Measurements from ENCODE around the gene AXDND1.
"Not testable (repeated sequence)": the region's sequence is repeated elsewhere in the genome, so short reads cannot be mapped to it uniquely, and the experiment has no call there.

AXDND1 gene

DNA sequence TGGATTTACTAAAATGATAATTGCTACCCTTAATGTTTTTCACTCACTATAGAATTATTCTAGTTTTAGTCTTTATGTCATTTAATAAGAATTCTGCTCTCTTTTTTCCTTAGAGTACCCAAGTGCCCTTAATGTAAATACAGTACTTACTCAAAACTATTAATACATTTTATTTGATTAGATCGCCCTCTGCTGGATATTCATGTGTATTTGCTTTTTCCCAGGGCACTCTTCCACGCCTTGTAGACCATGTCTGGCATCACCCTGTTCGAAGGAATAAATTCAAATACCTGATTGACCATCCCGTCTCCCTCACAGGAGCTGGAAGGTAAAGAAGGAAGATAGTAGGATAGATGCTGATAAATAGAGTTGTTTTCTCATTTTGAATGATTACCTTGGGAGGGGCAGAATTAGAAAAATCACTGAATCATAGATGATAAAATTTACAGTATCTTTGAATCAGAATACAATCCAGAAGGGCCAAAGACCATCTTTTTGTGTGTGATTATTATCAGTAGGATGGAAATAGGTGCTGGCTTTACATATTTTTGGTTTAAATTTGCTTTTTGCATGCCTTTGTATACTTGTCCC is 4.1 kb downstream of the AXDND1 start:
- peak; percentile 71 for DNase-seq (ENCODE audit: low spot score)

DNA sequence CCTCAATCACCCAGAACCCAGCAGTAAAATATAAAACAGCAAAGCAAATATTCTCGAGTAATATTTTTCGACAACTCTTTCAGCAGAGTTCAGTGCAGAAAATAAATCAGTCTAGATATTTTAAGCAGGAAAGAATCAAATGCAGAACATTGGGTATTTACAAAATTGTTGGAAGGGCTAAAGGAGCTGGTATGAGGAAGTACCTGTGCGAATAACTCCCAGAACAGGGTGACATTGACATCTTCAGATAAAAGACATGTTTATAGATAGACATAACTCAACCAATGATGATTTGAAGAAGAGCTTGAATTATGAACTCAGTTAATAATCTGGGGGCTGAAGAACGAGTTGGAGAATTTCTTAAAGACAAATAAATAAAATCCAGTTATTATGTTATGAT is 6.4 kb downstream of the AXDND1 start:
- DNase-seq (ENCODE audit: low spot score) = no peak

DNA sequence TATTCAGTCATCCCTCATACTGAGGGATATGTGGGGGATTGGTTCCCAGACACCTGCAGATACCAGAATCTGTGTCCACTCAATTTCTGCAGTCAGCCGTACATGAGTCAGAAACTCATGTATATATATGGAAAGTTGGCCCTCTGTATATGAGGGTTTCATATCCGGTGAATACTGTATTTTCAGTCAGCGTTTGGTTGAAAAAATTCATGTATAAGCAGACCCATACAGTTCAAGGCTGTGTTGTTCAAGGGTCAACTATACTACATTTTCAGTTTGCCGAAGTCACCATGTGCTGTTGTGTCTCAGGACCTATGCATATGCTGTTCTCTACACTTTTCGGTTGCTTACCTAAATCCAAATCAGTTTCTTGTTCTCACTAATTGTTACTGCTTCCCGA is 10.5 kb downstream of the AXDND1 start:
- no peak for DNase-seq (ENCODE audit: low spot score)

DNA sequence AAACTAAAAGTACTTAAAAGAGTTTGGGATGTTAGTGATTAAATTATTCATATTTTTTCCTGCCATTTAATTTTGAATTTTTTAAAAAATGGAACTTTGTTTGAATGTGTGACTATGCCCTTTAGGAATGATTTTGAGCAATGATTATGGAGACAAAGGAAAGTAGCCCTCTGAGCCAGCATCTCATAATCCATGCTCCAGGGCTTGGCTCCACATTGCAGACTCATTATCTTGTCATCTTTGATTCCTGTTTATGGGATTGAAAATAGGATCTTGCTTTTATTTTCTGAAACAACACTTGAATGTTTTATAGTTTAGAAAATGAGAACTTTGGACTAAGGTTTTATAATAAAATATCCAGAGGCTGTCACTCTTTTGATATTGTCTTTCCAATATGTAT is 14.5 kb downstream of the AXDND1 start:
- no peak for DNase-seq (ENCODE audit: low spot score)

DNA sequence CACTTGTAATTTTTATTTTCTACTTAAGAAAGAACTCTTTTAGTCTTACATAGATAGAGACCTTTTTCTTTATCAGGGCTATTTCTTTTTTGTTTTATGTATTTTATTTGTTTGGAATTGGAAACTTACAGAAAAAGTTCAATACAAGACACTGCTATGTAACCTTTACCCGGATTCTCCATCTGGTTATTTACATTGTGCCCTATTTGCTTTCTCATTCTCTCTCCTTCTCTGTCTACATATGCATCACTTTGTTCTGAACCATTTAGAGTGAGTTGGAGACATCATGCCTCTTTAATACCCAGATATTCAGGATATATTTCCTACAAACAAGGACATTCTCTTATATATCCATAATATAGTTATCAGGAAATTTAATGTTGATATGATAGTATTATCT is 18.3 kb downstream of the AXDND1 start:
- no peak for DNase-seq (ENCODE audit: low spot score)

DNA sequence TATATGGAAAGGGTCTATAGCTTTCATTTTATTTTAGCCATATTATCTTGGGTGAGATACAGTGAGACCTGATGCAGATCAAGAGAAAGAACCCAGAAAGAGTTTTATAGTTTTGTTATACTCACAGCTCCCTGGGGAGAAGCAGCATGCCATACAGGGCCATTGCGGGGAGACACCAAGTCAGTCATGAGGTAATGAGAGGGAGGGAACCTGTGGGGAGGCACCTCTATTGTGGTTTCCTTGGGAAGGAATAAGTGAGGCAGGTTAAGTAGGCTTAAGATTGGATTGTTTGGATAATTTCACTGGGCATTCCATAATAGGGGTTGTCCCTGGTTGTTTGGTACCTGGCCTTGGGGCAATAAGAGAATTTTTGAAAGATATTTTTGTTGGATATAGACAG is 19.7 kb downstream of the AXDND1 start:
- DNase-seq (ENCODE audit: low spot score) = no peak

DNA sequence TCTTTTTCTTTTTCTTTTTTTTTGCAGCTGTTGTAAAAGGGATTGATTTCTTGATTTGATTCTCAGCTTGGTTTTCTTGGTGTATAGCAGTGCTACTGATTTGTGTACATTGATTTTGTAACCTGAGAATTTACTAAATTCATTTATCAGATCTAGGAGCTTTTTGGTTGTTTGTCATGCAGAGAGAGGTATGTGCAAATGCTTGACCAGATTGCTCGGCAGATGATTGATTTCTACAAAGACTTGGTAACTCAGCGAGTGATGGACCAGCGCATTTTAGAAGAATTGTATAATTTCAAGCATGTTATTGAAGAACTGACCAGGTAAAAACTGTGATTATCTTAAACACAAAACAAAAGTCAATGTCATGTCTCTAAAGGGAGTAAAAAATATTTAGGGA is 27.9 kb downstream of the AXDND1 start:
- no peak for DNase-seq (ENCODE audit: low spot score)

DNA sequence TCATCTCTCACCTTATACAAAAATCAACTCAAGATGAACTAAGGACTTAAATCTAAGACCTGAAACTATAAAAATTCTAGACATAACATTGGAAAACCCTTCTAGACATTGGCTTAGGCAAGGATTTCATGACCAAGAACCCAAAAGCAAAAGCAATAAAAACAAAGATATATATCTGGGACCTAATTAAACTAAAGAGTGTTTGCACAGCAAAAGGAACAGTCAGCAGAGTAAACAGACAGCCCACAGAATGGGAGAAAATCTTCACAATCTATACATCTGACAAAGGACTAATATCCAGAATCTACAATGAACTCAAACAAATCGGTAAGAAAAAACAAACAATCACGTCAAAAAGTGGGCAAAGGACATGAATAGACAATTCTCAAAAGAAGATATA is 33.6 kb downstream of the AXDND1 start:
- DNase-seq (ENCODE audit: low spot score) = not testable (repeated sequence)

DNA sequence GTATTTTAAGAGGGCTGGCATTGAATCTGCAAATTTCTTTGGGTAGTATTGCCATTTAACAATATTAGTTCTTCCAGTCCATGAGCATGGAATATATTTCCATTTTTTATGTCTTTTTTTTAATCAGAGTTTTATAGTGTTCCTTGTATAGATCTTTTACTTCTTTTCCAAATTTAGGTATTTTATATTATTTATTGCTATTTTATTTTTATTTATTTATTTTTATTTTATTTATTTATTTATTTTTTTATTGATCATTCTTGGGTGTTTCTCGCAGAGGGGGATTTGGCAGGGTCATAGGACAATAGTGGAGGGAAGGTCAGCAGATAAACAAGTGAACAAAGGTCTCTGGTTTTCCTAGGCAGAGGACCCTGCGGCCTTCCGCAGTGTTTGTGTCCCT is 52.0 kb downstream of the AXDND1 start:
- DNase-seq (ENCODE audit: low spot score) = not testable (repeated sequence)

DNA sequence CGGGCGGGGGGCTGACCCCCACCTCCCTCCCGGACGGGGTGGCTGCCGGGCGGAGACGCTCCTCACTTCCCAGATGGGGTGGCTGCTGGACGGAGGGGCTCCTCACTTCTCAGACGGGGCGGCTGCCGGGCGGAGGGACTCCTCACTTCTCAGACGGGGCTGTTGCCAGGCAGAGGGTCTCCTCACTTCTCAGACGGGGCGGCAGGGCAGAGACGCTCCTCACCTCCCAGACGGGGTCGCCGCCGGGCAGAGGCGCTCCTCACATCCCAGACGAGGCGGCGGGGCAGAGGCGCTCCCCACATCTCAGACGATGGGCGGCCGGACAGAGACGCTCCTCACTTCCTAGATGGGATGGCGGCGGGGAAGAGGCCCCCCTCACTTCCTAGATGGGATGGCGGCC is 52.9 kb downstream of the AXDND1 start:
- not testable (repeated sequence) for DNase-seq (ENCODE audit: low spot score)

DNA sequence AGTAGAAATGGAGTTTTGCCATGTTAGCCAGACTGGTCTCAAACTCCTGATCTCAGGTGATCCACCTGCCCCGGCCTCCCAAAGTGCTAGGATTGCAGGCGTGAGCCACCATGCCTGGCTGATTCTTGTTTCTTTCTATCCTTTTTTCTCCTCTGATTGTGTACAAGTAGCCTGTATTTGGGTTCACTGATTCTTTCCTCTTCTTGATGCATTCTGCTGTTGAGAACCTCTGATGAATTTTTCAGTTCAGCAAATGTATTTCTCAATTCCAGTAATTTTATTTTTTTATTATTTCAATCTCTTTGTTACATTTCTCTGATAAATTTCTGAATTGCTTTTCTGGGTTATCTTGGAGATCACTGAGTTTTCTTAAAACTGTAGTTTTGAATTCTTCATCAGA is 58.8 kb downstream of the AXDND1 start:
- DNase-seq (ENCODE audit: low spot score) = no peak

DNA sequence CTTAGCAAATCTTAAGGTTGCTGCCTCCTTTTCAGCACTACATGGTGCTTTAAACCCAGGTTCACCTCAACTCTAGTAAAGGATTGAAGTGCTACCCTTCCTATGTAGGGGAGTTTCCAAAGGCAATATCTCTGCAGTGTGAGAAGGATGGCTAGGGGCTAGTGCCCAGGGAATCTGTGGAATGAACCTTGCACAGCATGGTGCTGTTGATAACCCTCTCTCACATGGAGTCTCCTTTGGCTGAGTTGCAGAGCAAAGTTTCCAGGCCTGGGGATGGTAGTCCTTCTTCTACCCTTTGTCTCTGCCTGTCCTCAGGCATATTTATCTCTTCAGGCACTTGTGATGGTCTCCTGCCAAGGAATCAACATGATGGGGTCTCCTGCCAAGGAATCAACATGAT is 59.4 kb downstream of the AXDND1 start:
- no peak for DNase-seq (ENCODE audit: low spot score)

DNA sequence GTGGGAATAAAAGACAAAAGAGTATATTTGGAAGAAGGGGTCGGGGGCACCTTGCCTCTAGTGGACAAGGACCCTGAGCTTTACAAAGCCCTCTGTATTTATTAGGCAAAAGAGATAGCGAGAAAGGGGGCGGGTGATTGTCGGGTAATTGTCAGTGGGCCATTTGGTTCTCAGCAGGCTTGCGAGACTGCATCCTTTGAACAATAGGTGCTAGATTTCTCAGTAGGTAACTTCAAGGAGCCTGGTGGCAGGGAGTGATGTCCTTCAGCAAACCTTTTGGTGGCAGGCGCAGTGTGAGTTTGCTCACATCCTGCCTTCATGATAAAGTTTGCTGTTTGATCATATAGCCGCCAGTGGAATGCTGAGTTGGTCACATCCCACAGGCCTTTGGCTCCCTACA is 71.4 kb downstream of the AXDND1 start:
- no peak for DNase-seq (ENCODE audit: low spot score)

DNA sequence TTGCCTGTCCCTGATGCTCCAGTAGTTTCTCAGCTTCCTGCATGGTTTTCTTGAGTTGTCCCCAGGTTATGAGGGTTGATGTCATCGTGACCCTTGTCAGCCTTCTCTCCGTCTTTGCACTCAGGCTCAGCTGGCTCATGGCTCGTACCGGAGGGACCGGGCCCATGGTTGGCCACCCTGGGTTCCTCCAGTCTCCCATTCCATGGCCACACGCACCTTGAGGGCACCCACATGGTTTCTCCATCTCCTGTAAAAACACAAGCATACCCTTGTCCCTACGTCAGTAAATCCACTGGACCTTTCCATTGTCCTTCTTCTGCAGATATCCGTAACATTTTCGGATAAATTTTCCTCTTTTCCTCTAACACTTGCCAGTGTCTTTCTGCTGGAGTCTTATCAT is 73.9 kb downstream of the AXDND1 start:
- not testable (repeated sequence) for DNase-seq (ENCODE audit: low spot score)

DNA sequence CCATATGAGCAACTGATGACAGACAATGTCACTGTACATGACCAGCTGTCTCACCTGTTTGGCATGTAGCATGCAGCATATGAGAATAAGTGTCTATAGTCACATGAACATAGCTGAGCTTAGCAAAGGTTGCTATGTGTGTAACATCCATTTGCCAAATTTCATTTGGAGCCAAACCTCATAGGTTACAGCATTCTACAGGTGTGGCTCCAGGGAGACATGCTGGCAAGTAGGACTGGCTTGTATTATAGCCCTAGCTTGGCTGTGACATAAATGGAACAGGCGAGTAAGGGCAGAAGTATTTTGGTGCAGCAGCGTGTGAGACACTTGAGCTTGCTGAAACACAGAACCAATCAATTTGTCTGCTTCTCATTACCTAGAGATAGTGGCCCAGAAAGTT is 74.5 kb downstream of the AXDND1 start:
- not testable (repeated sequence) for DNase-seq (ENCODE audit: low spot score)

DNA sequence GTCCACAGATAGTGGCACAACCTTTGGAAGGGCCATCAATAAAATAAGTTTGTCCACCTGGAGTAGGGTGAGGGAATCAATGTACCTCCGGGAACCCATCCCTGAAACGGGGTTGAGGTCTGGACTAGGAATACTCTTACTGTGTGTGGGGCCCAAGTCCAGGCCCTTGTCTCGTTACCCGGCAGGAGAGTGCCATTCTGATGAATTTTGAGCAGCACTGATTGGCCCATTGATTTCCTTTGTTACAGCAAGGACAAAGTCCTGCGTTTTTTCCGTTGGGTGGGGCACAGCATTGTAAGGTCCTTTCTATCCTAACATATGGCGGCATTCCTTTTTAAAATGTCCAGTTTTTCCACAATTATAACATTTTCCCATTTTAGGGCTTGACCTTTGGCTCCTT is 75.2 kb downstream of the AXDND1 start:
- DNase-seq (ENCODE audit: low spot score) = no peak

DNA sequence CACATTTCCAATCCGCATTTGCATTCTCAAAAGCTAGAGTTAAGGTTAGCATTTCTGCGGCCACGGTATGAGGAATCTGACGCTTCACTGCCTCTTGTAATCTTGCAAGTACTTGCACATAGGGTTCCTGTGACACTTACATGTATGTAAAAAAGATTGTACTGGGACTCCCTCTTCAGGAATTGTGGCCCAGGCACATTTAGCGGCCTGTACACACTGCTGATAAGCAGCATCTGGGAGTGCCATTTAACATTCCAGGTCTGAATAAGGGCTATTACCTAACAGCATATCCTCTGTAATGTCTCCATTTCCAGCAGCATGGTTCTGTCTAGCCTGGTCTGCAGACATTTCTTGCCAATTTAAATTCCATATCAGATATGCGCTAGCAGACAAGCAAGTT is 75.7 kb downstream of the AXDND1 start:
- no peak for DNase-seq (ENCODE audit: low spot score)

DNA sequence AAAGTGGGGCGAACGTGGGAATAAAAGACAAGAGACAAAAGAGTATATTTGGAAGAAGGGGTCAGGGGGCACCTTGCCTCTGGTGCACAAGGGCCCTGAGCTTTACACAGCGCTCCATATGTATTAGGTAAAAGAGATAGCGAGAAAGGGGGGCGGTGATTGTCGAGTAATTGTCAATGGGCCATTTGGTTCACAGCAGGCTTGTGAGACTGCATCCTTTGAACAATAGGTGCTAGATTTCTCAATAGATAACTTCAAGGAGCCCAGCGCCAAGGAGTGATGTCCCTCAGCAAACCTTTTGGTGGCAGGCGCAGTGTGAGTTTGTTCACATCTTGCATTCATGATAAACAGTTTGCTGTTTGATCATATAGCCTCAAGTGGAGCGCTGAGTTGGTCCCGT is 77.1 kb downstream of the AXDND1 start:
- not testable (repeated sequence) for DNase-seq (ENCODE audit: low spot score)

DNA sequence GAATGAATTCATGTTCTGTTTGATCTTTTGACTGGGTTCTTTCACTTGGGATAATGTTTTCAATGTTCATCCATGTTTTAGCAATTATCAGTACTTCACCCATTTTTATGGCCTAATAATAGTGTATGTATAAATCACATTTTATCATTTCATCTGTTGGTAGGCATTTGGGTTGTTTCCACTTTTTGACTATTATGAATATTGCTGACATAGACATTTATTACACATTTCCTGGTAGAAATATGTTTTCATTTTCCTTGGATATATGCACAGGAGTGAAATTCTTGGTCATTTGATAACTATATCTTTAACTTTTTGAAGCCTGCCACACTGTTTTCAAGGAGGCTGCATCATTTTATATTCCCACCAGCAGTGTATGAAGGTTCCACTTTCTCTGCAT is 79.8 kb downstream of the AXDND1 start:
- no peak for DNase-seq (ENCODE audit: low spot score)

DNA sequence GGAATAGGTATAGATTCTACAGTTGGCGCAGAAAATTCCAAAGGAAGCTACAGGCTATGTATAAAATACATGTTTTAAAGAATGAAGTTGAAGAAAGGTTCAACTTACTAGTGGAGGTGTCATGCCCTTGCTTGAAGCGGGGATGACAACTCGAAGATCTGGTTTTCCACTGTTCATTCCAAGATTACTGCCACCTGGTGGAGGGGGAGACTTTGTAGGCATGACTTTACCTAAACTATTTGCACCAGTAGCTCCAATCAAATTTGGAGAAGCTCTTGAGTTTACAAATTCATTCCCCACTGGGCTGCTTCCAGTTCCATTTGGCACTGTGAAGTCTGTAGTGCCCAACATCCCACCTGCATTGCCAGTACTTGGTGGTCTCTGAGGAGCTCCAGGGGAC is 81.7 kb downstream of the AXDND1 start:
- peak; percentile 30 for DNase-seq (ENCODE audit: low spot score)

DNA sequence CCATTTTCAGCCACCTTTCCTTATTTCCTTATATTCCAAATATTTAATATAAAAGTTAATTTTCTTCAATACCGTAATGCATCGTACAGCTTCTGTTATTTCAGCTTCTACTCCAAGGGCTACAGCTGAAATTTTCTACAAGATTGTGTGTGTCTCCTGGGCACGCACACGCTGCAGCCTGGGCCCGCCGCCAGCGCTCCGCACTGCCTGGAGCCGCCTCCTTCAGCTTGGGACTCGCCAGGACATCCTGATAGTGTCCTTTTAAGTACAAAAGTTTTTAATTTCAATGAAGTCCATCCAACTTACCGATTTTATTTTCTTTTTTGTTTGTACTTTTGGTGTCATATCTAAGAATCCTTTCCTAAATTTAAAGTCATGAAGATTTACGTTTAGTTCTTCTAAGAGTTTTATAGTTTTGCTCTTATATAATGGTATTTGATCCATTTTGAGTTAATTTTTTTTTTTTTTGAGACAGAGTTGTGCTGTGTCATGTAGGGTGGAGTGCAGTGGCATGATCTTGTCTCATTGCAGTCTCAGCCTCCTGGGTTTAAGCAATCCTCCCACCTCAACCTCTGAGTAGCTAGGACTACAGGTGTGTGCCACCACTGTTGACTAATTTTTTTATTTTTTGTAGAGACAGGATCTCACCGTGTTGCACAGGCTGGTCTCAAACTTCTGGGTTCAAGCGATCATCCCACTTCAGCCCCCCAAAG is 82.8 kb downstream of the AXDND1 start:
- DNase-seq (ENCODE audit: low spot score) = no peak

DNA sequence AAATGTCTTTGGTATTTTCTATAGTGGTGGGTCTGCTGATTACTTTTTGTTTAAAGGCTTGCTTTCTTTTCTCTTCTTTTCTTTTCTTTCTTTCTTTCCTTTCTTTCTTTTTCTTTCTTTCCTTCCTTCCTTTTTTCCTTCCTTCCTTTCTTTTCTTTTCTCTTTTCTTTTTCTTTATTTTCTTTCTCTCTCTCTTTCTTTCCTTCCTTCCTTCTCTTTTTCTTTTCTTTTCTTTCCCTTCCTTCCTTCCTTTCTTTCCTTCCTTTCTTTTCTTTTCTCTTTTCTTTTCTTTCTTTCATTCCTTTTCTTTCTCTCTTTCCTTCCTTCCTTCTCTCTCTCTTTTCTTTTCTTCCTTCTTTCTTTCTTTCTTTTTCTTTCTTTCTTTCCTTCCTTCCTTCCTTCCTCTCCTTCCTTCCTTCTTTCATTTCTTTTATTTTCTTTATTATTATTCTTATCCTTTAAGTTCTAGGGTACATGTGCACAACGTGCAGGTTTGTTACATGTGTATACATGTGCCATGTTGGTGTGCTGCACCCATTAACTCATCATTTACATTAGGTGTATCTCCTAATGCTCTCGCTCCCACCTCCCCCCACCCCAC is 93.9 kb downstream of the AXDND1 start:
- DNase-seq (ENCODE audit: low spot score) = not testable (repeated sequence)

DNA sequence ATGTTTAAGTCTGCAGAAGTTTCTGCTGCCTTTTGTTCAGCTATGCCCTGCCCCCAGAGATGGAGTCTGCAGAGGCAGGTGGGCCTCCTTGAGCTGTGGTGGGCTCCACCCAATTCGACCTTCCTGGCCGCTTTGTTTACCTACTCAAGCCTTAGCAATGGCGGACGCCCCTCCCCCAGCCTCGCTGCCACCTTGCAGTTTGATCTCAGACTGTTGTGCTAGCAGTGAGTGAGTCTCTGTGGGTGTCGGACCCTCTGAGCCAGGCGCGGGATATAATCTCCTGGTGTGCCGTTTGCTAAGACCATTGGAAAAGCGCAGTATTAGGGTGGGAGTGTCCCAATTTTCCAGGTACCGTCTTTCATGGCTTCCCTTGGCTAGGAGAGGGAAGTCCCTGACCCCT is 99.9 kb downstream of the AXDND1 start:
- not testable (repeated sequence) for DNase-seq (ENCODE audit: low spot score)

DNA sequence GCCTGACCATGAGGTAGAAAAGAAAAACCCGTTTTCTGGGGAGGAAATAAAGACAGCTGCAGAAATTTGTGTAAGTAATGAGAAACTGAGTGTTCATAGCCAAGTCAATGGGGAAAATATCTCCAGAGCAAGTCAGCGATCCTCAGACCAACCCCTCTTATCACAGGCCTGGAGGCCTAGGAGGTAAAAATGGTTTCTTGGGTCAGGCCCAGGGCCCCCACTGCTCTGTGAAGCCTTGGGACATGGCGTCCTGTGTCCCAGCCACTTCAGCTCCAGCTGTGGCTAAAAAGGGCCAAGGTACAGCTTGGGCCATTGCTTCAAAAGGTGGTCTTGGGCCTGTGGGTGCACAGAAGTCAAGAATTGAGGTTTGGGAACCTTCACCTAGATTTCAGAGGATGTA is 108.9 kb downstream of the AXDND1 start:
- DNase-seq (ENCODE audit: low spot score) = no peak

All from D341Med (cell line).